GM19035 (cell line): Measurements from ENCODE around the gene FAIM2.

Experiments used
- ATAC-seq: cut with Tn5 transposase; IDR thresholded peaks from one replicate; pipeline ENCODE4 v1.9.1; 2021; ENCODE audit not compliant: unreplicated experiment

The FAIM2 gene

DNA sequence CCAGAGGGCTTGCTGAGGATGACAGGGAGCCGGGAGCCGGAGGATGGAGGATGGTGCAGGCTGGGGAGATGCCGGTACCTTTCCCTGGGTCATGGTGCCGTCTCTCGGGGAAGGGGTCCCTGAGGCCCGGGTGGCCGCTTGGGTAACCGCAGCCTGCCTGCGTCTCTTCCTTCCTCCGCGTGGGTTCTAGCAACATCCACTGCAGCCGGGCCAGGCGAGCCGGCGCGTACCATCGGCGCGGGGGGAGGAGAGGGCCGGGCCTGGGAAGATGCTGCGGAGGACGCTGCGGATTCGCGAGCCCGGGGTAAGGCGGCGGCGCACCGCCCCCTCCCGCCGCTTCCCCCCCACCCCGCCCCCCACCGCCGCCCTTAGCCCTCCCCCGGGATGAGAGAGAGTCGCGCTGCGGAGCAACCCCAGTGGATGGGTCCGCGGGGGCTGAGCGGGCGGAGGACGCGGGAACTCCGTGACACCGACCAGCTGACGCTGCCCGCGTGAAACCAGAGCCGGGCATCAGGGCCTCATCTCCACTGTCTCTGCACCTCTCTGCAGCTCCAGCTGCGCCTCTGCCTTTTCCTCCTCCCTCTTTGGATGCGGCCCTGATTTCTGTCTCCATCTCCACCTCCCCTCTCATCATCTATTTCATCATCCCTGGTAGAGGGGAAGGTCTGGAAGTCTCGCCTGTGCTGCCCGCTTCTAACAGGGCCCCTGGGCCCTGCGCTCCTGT, at the start of gene FAIM2:
Gene FAIM2, minus strand, starts transcription at position 201 of the 724 bp plus-strand sequence. Its CDS starts 108 bp downstream, at position 93.
- ATAC-seq = no peak

DNA sequence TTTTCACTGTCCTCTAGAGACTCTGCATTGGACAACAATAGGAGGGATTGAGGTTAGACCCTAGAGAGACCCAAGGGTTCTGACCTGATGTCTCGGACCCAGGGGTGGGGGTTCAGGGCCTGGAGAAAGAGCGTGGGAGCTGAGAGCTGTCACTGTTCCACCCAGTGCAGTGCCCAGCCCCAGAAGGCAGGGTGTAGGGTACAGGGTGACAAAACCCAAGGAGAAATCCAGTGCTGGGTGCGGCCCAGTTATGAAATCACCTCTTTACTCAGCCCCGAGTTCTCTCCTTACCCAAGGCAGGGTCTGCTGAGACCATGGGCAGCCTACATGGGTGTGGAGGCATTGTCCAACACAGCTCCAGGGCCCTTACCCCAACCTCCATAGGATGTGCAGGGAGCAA, 49.5 kb upstream of the FAIM2 start:
- ATAC-seq = no peak

DNA sequence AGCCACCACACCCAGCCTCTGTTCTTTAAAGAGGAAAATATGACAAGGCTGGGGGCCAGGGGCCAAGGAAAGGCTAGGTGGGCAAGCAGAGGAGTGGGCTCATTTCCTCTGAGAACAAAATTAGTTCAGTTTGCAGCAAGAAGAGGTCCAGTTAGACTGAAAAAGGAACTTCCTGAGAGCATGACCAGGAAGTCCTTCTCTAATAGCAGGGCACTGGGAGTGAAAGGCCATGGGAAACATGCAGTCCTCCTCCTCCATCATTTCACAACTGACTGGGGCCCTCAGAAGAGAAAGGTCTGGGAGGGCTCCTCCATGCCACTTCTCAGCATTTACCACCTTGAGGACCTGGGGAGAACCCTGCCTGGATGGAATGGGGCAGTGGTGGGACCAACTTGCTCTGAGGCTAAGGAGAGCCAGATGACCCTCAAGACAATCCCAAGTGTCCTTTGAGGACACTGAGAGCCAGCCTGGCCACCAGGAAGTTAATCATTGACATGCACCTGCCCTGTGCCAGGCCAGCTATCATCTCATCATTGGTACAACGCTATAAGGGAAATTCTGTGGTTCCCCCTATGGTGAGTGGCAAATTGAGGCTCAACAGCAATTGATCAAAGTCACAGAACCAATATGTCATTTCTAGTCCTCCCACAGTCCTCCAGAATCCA, 48.8 kb upstream of the FAIM2 start:
- ATAC-seq = no peak

DNA sequence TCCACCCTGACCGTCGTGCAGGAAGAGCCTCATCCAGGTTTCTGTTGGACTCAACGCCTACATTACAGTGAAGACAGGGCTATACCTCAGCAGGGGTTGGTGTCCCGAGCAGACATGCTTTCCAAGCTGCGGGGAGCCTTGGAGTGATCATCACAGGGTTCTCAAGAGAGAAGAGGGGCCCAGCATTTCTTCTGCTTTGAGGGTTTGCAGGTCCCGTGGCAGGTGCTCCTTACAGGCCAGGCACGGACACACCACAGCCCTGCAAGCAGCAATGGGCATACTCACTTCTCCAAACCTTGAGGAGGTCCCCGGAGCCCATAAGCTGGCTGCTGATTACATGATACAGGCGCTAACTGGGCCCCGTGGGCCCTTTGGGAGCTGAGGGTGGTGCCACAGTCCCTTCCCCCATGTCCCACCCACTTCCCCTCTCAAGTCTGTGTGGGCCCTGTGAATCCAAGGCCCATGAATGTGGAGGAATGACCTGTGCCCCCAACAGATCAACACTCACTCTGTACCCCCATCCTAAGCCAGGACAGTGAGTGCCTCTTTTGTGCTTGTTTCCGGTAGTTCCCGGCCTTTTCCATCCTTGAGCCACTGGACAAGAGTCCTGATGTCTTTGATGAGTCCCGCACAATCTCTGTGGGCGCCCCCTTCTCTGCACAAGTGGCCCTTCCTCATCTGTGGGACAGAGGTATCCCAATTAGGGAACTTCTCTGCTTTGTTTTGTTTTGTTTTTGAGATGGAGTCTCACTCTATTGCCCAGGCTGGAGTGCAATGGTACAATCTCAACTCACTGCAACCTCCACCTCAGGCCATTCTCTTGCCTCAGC, 47.9 kb upstream of the FAIM2 start:
- ATAC-seq = no peak

DNA sequence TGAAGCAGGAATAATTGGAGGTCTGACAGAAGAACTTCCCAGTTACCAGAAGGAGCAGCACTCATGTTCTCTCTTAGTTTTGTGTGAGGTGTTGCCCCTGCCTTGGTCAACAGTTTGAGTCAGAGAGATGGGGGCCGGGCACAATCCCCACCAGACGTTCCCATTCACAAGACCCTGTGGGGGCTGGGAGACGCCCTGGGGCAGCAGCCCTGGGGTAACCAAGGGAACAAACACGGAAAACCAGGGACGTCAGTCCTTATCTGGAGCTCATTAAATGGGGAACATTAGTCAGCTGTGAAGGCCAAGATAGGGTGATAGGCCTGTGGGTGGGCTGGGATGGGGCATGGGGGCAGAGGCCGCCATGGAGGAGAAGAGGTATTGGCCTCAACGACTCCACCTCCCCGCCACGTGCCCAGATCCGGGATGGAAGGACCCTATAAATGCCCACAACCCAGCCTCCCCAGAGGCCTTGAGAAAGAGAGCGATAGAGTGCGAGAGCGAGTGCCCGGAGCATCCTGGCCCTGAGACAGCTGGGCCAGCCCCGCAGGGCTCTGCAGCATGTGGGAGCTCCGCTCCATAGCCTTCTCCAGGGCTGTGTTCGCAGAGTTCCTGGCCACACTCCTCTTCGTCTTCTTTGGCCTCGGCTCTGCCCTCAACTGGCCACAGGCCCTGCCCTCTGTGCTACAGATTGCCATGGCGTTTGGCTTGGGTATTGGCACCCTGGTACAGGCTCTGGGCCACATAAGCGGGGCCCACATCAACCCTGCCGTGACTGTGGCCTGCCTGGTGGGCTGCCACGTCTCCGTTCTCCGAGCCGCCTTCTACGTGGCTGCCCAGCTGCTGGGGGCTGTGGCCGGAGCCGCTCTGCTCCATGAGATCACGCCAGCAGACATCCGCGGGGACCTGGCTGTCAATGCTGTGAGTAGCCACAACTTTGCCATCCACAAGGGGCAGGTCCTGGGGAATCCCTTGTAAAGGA, 46.9 kb upstream of the FAIM2 start, which contains the start of gene AQP2:
Gene AQP2, plus strand, starts transcription at position 465 of the 979 bp plus-strand sequence. Its CDS starts 94 bp downstream, at position 559.
- no peak for ATAC-seq

DNA sequence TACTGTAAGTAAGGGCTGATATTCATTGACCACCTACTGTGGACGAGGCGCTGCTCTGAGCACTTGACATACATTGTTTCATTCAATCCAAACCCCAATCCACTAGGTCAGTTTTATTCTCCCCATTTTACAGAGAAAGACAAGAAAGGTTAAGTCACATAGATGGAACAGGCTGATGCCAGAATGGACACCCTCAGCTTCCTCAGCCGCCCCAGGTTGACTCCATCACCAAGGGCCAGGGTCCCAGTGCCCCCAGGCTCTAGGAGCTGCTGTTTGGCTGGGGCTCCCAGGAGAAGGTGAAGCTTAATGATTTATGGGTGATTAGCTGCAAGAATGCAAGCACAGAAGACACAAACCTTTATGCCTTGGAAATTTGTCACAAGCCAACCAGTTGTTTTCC, 46.2 kb upstream of the FAIM2 start:
- no peak for ATAC-seq

DNA sequence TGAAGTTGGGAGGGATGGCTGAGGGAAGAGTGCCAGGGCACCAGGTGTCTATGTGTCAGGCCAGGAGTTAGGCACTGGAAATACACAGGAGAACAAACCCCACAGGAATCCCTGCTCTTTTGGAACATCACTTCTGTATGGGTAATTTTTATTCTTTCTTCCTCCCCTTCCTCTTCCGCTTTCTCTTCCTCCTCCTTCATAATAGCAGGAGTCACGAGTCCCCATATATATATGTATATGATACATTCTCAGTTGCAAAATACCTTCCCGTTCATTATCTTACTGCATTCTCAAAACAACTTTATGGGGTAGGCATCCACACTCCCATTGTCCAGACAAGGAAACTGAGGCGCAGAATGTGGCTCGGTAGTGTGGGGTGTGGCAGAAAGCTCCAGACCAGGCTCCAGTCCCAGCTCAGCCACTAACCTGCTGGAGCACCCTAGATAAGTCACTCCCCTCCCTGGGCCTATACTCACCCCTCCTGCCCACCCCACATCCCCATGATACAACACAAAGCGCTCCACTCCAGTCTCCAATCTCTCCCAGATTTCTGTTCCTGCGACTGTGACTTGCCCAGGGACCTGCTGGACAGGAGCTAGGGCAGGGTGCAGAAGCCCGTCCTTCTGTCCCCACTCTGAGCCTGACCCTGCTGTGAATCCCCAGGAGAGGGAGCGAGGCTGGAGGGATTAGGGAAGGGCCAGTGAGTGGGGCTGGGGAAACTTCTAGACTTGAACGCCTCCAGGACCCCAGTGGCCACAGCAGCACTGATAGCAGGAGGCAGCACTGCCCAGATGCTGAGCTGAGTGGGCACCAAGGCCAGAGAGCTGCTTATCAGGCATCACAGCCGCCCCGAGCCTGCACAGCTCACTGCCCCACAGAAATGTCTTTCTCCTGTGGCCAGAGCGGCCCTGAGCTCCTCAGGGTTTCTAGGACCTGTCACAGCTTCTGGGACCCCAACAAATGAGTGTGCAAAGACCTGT, 45.5 kb upstream of the FAIM2 start:
- ATAC-seq = no peak

DNA sequence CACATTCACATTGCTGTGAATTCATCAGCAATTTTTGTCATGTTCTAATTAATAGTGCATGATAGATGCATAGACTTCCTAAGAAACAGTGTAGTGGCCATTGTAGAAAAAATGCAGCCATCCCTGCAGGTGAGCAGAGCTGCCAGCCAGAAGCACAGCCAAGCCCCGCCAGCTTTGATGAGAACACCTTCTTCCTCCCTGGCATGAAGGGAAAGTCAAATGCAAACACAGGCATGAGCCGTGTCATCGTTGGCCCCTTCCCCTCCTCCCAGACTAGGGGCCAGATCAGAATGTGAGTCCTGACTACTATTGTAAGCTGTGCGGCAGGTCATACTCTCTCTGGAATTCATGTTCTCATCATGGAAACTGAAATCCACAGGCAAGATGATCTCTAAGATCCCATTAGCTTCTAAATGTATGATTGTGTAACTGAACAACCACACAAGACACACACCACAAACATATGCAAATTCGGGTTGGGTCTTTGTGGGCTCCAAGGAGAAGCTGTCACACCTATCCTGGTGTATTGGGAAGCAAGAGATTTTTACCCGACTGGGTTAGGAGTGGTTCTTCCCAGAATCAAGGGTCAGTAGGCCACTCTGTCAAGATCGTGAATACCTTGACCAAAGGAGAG, 44.0 kb upstream of the FAIM2 start:
- ATAC-seq = no peak

DNA sequence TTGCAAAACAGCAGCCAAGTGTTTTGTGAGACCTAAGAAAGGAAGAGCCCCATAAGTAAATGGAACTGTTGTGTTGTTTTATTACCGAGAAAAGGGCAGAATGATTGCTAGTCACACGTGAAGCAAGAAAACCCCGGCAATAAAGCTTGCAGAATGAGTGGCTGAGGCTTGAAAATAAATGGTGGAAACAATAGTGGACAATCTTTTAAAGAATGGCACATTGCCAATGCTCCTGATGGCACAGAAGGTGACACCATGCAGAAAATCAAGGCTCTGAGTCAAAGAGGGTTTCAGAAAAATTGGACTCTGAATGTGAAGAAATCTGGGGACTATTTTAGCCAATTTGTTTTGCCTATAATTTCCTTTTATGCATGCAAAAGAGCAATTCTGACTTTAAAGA, 42.8 kb upstream of the FAIM2 start:
- ATAC-seq = no peak

DNA sequence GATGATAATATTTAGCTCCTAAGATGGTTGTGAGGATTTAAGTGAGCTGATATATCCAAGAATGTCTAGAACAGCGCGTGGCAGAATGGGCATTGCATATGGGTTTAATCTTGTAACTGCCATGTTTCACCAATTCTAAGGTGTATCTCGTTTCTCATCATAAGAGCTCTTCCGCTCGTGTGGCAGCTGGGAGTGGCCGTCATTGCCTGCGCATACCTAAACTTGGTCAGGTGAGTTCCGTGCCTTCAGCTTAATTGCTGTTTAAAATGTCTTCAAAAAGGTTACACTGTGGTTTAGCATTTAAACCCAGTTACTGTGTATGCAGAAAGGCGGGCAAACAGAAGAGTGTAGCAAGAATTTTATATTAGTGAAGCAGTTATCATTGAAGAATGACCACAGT, 42.4 kb upstream of the FAIM2 start:
- ATAC-seq = no peak

DNA sequence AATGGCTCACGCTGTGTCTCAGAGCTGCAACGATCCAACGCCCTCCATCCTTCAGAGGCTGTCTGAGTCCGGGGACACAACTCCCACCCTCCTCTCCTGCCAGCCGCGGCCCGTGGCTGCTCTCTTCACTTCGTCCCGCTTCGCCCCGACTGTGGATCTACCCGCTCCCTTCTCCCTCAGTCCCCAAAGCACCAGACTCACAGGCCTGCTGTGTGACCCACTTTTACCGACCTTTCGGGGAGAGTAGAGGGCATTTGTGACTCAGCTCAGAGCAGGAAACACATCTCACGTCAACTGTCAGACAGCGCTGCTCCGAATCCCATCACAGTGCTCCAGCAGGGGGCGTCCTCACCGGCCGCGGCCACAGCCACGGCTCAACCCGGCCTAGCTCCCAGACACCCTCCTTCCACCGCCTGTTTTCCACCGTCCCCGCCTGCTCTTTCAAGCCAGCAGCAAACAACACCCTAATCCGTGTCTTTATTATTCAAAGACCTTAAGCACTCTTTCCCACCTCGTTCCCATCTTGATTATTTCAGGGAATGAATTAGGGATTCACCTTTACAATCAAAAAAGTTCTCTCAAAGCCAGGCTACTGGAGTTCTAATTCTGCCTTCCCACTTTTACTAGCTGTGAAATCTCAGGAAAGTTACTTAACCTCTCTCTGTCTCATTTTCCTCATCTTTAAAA, 41.8 kb upstream of the FAIM2 start:
- peak; percentile 74 for ATAC-seq

DNA sequence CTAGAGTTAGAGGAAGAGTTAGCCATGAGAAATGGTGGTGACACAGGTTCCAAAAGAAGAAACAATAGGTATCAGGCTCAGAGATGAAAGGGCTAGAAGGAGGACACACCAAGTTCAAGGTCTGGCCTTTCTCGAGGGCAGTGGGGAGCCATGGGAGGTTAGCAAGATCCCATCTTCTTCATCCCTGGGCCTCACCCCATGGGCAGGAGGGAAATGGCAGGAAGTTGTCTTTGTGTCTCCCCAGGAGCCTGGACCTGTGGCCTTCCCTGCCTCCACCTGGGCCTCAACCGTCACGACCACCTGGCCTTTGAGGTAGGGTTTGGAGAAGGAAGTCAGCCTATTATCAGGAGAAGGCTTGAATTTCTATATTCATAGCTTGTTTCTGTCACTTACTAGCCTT, 41.0 kb upstream of the FAIM2 start:
- no peak for ATAC-seq

DNA sequence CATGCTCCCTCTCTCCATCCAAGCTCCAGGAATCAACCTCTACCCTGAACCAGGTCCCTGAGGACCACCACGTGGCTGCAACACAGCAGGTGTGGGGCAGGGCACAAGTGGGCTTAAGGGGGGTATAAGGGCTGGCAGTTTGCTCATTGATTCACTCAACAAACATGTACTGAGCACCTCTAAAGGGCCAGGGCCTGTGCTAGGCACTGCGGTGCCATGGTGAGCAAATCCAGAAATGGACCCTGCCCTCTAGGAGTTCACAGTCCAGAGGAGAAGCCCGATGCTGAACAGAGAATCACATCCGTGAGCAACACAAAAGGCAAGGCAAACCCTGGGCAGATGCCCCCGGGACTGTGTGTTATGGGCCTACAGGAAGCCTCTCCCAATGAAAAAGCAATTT, 40.3 kb upstream of the FAIM2 start:
- no peak for ATAC-seq

DNA sequence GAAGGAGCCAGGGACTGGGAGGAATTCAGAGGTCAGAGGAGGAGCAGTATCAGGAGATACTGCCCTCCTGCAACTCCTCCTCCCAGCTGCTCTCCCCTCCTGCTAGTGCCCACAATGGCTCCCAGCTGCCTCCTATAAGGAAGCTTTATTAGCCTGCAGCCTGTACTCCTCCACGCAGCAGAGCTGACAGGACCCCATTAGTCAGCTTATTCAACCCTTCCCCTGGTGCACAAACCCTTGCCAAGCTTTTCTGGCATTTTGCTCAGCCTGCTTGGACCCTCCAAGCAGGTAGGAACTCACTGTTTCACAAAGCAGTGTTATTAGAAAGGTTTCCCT, 39.9 kb upstream of the FAIM2 start:
- ATAC-seq = no peak

DNA sequence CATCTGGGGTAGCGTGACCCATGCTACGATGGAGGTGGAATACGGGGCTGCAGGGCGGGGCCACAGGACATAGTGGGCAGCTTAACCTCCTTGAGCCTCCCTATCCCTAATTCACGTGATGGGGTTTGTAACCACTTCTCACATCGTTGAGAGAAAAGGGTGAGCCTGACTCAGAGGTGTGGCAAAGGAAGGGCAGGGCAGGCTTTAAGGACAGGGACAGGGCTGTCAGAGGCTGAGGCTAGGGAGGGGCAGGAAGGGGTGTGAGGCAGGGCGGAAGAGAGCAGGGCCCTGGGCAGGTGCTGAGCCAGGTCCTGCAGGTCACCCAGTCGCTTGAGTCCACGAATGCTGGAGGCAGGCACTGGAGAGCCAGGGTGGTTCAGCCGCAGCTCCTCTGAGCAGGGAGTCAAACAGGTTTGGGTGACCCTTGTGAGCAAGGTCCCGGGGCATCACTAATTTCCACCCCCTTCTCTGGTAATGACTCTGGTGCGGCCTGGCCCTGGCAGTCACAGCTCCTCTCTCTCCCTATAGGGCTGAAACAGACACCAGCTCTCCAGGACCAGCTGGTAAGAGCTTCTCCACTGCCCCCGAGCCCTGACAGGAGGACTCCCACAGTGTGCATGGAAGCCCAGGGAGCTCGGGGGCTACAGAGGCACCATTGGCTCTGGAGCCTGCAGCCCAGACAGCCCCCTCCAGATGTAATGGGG, 39.4 kb upstream of the FAIM2 start:
- ATAC-seq = no peak

DNA sequence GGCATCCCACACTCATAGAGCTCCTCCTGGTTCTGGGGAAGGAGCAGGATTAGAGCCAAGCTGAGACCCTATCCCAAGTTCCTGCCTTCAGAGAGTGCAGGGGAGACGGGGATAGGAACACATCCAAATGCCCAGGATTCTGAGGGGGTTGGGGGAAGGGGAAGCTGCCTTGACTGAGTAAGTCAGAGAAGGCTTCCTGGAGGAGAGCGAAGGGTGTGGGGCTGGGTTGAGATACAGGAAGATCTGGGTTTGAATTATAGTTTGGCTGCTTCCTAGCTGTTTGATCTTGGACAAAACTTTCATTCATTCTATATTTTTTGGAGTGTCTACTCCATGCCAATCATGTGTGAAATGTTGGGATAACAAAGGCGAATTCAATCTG, 38.8 kb upstream of the FAIM2 start:
- ATAC-seq = no peak

DNA sequence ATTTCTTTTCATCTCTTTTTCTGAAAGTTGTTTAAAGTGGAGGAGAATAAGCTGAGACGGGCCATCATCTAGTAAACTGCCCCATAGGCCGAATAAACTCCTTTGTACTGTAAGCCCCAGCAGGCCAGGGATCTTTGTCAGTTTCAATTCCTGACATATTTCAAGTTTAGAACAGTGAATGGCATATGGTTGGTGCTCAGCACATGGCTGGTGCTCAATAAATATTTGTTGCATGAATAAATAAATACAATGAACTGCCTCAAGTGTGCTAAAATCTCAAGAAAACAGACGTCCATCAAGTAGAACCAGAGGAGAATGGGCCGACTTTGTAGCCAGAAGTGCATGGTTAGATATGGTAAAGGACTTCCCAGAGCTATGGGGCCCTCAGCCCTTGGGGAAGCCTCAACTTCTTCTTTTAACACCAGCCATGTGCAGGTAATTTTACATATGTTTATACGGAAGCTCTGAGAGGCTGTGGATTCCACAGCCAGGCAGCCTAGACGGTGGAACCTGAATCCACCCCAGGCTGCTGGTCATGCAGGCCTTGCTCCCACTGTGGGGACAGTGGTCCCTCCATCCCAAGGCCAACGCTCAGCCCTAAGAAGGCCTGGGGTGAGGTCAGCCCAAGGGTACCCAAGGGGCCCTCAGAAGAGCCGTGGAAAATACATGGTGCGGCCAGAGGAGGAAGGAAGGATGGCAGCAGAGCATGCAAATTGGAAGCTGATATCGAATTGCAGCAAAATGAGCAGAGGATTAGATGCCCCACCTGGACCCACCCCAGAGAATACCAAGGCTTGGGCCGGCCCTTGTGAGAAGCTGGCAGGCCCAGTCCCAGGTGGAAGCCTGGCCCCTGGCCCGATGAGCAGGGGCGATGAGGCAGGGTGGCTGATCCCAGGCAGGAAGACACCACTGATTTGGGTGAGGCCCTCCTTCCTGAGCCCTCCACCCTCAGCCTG, 38.1 kb upstream of the FAIM2 start:
- no peak for ATAC-seq
